GM06990 (cell line): Measurements from ENCODE around the gene NGLY1.

Source experiments
- DNase-seq: peaks from one replicate; pipeline ENCODE4 v3.0.0-alpha.2; 2011; ENCODE audit not compliant: insufficient read length; ENCODE audit errors: extremely low read depth
- H3K27me3 ChIP-seq: replicated peaks from 2 replicates; pipeline ENCODE4 v1.6.0; 2011; ENCODE audit warnings: low read length; ENCODE audit not compliant: control insufficient read depth, insufficient read depth
- H3K36me3 ChIP-seq: 2 replicates; pipeline ENCODE4 v1.5.1; 2011; ENCODE audit warnings: low read length; ENCODE audit not compliant: control insufficient read depth, insufficient read depth
- H3K4me3 ChIP-seq: replicated peaks from 2 replicates; pipeline ENCODE4 v1.5.1; 2011; ENCODE audit warnings: low read depth, mild to moderate bottlenecking, control low read depth, low read length
- CTCF ChIP-seq: IDR thresholded peaks from 2 replicates; pipeline ENCODE4 v1.5.1; 2011; ENCODE audit warnings: low read length, control low read depth, mild to moderate bottlenecking, inconsistent platforms; ENCODE audit not compliant: insufficient read depth, poor library complexity, severe bottlenecking

Gene NGLY1

GRCh38 chr3:25719321-25719720 is 63.9 kb downstream of the NGLY1 start:
- no peak for DNase-seq
- H3K36me3 ChIP-seq = no peaks in the 10 kb centered on the region; the same call in 1 of the 2 replicates
- no peak overlapping the region for H3K4me3 ChIP-seq
- no peak for TF ChIP-seq CTCF
- no peaks in the 10 kb centered on the region for H3K27me3 ChIP-seq

DNA sequence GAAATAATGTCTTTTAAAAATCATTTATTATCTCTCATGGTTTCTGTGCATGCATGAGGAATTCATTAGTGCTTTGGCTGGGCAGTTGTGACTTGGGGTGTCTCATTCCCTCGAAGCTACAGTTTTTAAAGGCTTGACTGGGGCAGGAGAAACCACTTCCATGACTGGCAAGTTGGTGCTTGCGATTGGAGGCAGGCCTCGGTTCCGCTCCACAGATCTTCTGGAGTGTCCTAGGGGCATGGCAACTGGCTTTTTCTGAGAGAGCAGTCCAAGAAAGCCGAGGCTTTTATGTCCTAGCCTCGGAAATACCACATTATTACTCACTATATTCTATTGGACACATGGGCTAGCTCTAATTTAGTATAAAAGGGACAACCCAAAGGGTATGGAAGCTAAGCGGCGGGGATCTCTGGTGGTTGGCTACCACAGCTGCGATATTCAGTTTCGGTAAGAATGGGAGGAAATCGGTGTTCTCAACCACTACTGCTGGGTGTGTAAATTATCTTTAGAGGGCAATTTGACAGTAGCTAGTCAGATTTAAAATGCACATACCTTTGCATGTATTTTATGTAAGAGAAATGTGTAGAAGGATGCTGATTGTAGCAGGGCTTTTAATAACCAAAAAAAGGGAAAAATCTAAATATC is 69.8 kb downstream of the NGLY1 start:
- H3K36me3 ChIP-seq = no peaks in the 10 kb centered on the region
- DNase-seq = no peak
- no peak for TF ChIP-seq CTCF
- H3K4me3 ChIP-seq = no peak overlapping the region
- H3K27me3 ChIP-seq = no peaks in the 10 kb centered on the region

- no peak for DNase-seq
- H3K36me3 ChIP-seq = no peaks in the 10 kb centered on the region
- H3K27me3 ChIP-seq = no peaks in the 10 kb centered on the region
- H3K4me3 ChIP-seq = no peak overlapping the region
- TF ChIP-seq CTCF = no peak
These were observed 72.2 kb downstream of the NGLY1 start for GRCh38 chr3:25711090-25711489.

DNA sequence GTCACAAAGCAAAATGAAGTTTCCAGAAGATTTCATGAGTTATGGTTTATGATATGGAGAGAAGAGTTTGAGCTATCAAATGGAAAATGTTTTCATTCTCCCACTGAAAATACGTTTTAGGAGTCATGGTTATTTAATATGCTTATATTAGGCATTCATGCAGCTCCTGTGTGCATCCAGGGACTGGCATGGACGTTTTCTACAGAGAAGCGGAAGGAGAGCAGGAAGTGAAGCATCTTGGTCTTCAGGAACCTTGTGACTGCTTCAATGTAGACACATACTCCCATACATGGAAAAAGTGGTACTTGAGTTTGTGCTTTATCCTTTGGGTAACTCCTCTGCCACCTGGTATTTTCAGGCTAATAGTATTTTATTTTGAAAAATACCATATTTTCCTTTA is 75.2 kb downstream of the NGLY1 start:
- H3K4me3 ChIP-seq = no peak overlapping the region
- H3K36me3 ChIP-seq = no peaks in the 10 kb centered on the region
- no peak for TF ChIP-seq CTCF
- no peaks in the 10 kb centered on the region for H3K27me3 ChIP-seq
- DNase-seq = no peak

DNA sequence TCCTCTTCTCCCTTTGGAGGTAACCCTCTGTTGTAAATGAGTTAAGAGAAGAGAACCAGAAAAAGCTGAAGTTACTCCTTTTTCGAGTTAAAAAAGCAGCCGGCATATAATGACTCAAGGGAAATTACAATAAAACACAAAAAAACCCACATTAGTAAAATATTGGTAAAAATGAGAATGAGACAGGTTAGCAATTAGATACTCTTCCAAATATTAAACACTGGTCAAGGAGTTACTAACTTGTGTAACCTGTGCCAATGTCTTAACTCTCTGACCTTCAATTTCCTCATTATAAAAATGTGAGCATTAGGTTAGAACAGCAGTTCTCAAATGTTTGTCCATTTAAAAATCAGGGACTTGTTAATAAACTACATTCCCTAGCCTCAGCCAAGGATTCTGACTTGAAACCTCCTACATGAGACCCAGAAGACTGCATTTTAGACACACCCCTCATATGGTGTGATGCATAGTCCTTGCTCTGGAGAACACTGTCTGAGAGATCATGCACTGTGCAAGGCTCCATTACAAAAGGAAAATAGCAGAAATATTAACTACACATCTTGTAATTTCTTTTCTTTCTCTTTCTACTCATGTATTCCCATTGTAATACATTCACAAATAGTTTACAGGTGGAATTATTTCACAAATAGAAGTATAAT is 75.8 kb downstream of the NGLY1 start:
- TF ChIP-seq CTCF = no peak
- Histone ChIP-seq H3K4me3 (no peak overlapping the region), H3K36me3 (no peaks in the 10 kb centered on the region), H3K27me3 (no peaks in the 10 kb centered on the region)
- no peak for DNase-seq
